Parathyroid adenoma (tissue), 2 donors: ENCODE data around the gene AGAP1.

ENCODE experiments used
- H2AFZ ChIP-seq: fragments of 300-600 bp; sonication (generic); one replicate; pipeline ENCODE4 v1.7.0; 2017; ENCODE audit warnings: antibody characterized with exemption, mild to moderate bottlenecking
- H3K27ac ChIP-seq: fragments of 300-600 bp; sonication (generic); one replicate; pipeline ENCODE4 v1.7.0; 2017
- H3K27me3 ChIP-seq: fragments of 300-600 bp; sonication (generic); one replicate; pipeline ENCODE4 v1.7.0; 2017; ENCODE audit warnings: low read length; ENCODE audit not compliant: control insufficient read depth, insufficient read depth
- H3K36me3 ChIP-seq: fragments of 300-600 bp; sonication (generic); one replicate; pipeline ENCODE4 v1.7.0; 2017; ENCODE audit warnings: low read length; ENCODE audit not compliant: control insufficient read depth, insufficient read depth
- H3K4me1 ChIP-seq: fragments of 300-600 bp; sonication (generic); one replicate; pipeline ENCODE4 v1.7.0; 2017; ENCODE audit warnings: control low read depth
- H3K4me2 ChIP-seq: fragments of 300-600 bp; sonication (generic); one replicate; pipeline ENCODE4 v1.7.0; 2017; ENCODE audit warnings: low read length
- H3K4me3 ChIP-seq: fragments of 300-600 bp; sonication (generic); one replicate; pipeline ENCODE4 v1.7.0; 2017; ENCODE audit warnings: low read depth, low read length
- H3K79me2 ChIP-seq: fragments of 300-600 bp; sonication (generic); one replicate; pipeline ENCODE4 v1.7.0; 2017; ENCODE audit warnings: control low read depth
- H3K9ac ChIP-seq: fragments of 300-600 bp; sonication (generic); one replicate; pipeline ENCODE4 v1.7.0; 2017; ENCODE audit warnings: mild to moderate bottlenecking
- H3K9me3 ChIP-seq: fragments of 300-600 bp; sonication (generic); one replicate; pipeline ENCODE4 v1.7.0; 2017; ENCODE audit warnings: low read length; ENCODE audit not compliant: control insufficient read depth
- CTCF ChIP-seq: fragments of 300-600 bp; sonication (generic); IDR thresholded peaks from one replicate; pipeline ENCODE4 v1.7.0; 2017; ENCODE audit warnings: antibody characterized with exemption, mild to moderate bottlenecking
- donor health status: primary hyperparathyroidism.

AGAP1 gene

DNA sequence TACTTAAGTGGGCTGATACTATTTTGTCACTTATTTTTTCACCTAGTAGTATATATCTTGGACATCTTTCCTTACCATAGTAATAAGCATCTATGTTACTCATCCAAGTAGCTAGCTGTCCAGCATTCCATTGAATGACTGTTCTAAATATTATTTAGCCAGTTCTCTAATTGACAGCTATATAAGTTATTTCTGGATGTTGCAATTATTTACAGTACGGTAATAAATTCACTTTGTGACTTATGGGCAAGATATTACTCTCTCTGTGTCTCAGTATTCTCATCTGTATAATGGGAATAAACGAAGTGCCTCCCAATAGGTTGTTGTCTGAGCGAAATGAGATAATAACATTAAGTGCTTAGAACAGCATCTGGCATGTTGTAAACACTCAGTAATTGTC is 46.6 kb upstream of the AGAP1 start:
- Histone ChIP-seq H3K27me3 (no peaks in the 10 kb centered on the region), H3K9me3 (no peaks in the 10 kb centered on the region), H3K79me2 (no peaks in the 10 kb centered on the region), H3K4me2 (no peak overlapping the region), H3K4me3 (no peak overlapping the region), H3K9ac (no peak overlapping the region), H3K27ac (no peak overlapping the region), H2AFZ (no peak overlapping the region), H3K36me3 (no peaks in the 10 kb centered on the region), H3K4me1 (peaks cover 4% of the 10 kb centered on the region)
- TF ChIP-seq CTCF, result no peak

DNA sequence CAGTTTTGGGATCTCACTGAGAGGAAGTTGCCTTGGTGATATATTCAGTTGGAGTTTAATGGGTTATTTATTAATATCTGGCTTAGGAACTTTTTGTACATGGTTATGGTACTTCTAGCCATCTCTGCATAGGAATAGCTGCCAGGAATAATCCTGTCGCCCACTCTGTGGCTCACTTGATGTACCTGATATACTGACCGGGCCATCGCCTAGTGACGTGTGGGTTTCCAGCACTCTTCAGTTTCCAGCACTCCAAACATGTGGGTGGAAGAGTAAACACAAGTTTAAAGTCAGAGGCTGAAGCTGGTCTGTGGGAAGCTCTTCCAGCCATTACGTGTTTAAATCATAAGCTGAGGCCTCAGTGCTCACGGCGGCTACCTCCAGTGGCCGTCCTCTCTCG is 44.3 kb upstream of the AGAP1 start:
- peak overlapping the region; percentile 19 for H2AFZ ChIP-seq
- H3K9ac ChIP-seq, result no peak overlapping the region
- no peaks in the 10 kb centered on the region for H3K79me2 ChIP-seq
- H3K36me3 ChIP-seq, result no peaks in the 10 kb centered on the region
- H3K4me2 ChIP-seq, result no peak overlapping the region
- no peak overlapping the region for H3K4me3 ChIP-seq
- no peaks in the 10 kb centered on the region for H3K27me3 ChIP-seq
- no peak for TF ChIP-seq CTCF
- H3K9me3 ChIP-seq, result no peaks in the 10 kb centered on the region
- H3K4me1 ChIP-seq, result peaks cover 2% of the 10 kb centered on the region
- no peak overlapping the region for H3K27ac ChIP-seq

GRCh38 chr2:235453605-235454151 is 40.2 kb upstream of the AGAP1 start:
- Histone ChIP-seq H2AFZ (no peak overlapping the region), H3K4me2 (no peak overlapping the region)
- no peak for TF ChIP-seq CTCF

DNA sequence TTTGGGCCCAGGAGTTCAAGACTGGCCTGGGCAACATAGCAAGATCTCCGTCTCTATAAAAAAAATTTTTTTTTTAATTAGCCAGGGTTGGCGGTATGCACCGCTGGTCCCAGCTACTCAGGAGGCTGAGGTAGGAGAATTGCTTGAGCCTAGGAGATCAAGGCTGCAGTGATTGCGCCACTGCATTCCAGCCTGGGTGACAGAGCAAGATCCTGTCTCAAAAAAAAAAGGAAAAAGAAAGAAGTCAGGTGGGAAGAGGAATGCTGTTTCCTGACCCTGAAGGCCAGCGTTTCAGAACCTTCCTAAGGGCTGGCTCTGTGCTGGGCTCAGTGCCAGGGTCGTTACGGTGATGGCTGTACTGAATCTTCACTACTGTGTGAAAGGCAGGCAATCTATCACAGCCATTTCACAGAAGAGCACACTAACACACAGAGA is 35.0 kb upstream of the AGAP1 start:
- no peak overlapping the region for H3K27ac ChIP-seq
- no peak for TF ChIP-seq CTCF
- H3K9ac ChIP-seq, result no peak overlapping the region
- no peak overlapping the region for H3K4me3 ChIP-seq
- H3K9me3 ChIP-seq, result no peaks in the 10 kb centered on the region
- H3K79me2 ChIP-seq, result no peaks in the 10 kb centered on the region
- H3K36me3 ChIP-seq, result no peaks in the 10 kb centered on the region
- H3K4me2 ChIP-seq, result peak overlapping the region; percentile 15
- peak overlapping the region; percentile 13 for H2AFZ ChIP-seq
- peaks cover 10% of the 10 kb centered on the region for H3K4me1 ChIP-seq
- H3K27me3 ChIP-seq, result no peaks in the 10 kb centered on the region

More at GRCh38 chr2:235453605-235454151, 40.2 kb upstream of the AGAP1 start:
- Histone ChIP-seq H3K79me2 (no peaks in the 10 kb centered on the region), H3K27me3 (no peaks in the 10 kb centered on the region), H3K9ac (no peak overlapping the region), H3K4me3 (no peak overlapping the region), H3K27ac (no peak overlapping the region), H3K36me3 (no peaks in the 10 kb centered on the region), H3K9me3 (no peaks in the 10 kb centered on the region), H3K4me1 (peaks cover 6% of the 10 kb centered on the region)

DNA sequence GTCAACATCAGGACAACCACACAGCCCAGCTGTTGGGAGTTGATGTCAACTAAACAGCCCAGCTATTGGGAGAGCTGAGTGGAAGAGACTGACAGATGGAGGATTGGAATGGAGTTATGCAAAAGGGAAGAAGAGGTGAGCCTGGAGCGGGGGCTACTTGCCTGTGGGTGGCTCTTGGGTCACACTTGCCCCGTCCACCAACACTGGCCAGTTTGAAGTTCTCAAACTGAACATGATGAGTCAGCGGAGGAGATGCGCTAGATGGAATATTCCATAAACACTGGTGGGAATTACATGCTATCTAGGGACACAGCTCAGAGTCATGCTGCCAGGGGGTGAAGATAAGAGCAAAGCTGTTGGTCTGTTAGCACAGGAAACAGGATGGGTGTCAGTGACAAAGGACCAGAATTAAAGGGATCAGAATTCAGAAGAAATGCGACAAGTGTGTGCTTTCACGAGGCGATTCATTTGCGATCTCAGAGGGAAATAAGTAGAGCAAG is 33.2 kb upstream of the AGAP1 start:
- peak overlapping the region; percentile 3 for H3K4me2 ChIP-seq
- no peak for TF ChIP-seq CTCF
- H3K36me3 ChIP-seq, result no peaks in the 10 kb centered on the region
- no peaks in the 10 kb centered on the region for H3K79me2 ChIP-seq
- peaks cover 10% of the 10 kb centered on the region for H3K4me1 ChIP-seq
- H2AFZ ChIP-seq, result no peak overlapping the region
- no peak overlapping the region for H3K9ac ChIP-seq
- H3K27me3 ChIP-seq, result no peaks in the 10 kb centered on the region
- H3K4me3 ChIP-seq, result no peak overlapping the region
- no peak overlapping the region for H3K27ac ChIP-seq
- no peaks in the 10 kb centered on the region for H3K9me3 ChIP-seq
